Keratinocyte (primary cell): Measurements from ENCODE around the gene WDR27. TPM values are rescaled to one million over a fixed set of nuclear protein-coding genes. Genes with fewer than 3 reads are reported as not detected.

Experiments used
- DNase-seq: peaks from one replicate; pipeline ENCODE4 v3.0.0-alpha.2; 2011; ENCODE audit warnings: low read depth, missing footprints, low spot score
- FAIRE-seq: peaks from 2 replicates; lab custom pipeline; 2011; peaks lifted over from hg19 to GRCh38; lab: Jason Lieb, UNC
- H2AFZ ChIP-seq: 2 replicates; pipeline ENCODE4 v1.6.0; 2012; ENCODE audit warnings: low read length, control low read depth, inconsistent platforms; ENCODE audit not compliant: control insufficient read depth
- H3K27ac ChIP-seq: 2 replicates; pipeline ENCODE4 v1.5.1; 2011; ENCODE audit warnings: low read length; ENCODE audit not compliant: control insufficient read depth, insufficient read depth
- H3K27me3 ChIP-seq: 3 replicates; pipeline ENCODE4 v1.6.0; 2011; ENCODE audit warnings: low read length; ENCODE audit not compliant: control insufficient read depth, insufficient read depth; ENCODE audit errors: extremely low read depth
- H3K36me3 ChIP-seq, 2 experiments: 2 replicates in 1 of 2; 3 replicates in 1 of 2; pipeline ENCODE4 v1.5.1; 2011; ENCODE audit warnings: low read length in 2 of 2, mild to moderate bottlenecking in 1 of 2; ENCODE audit not compliant: control insufficient read depth in 2 of 2, insufficient read depth in 2 of 2; ENCODE audit errors: extremely low read depth in 1 of 2
- H3K4me1 ChIP-seq: 3 replicates; pipeline ENCODE4 v1.5.1; 2011; ENCODE audit warnings: low read length; ENCODE audit not compliant: control insufficient read depth, insufficient read depth; ENCODE audit errors: extremely low read depth
- H3K4me2 ChIP-seq: 3 replicates; pipeline ENCODE4 v1.6.0; 2011; ENCODE audit warnings: low read depth, low read length; ENCODE audit not compliant: control insufficient read depth, insufficient read depth; ENCODE audit errors: extremely low read depth
- H3K4me3 ChIP-seq, 3 experiments: fragments of 200-600 bp in 1 of 3; sonication (generic) in 1 of 3; 2 replicates in 2 of 3; 3 replicates in 1 of 3; pipeline ENCODE4 v1.5.1; 2011 to 2016; ENCODE audit warnings: low read length in 3 of 3, mild to moderate bottlenecking in 3 of 3, control low read depth in 2 of 3, inconsistent platforms in 1 of 3, low read depth in 1 of 3, mixed read lengths in 1 of 3, mixed run types in 1 of 3, moderate library complexity in 1 of 3; ENCODE audit not compliant: control insufficient read depth in 2 of 3, insufficient read depth in 2 of 3; ENCODE audit errors: extremely low read depth in 1 of 3
- H3K79me2 ChIP-seq: 2 replicates; pipeline ENCODE4 v1.6.0; 2012; ENCODE audit warnings: low read length; ENCODE audit not compliant: control insufficient read depth, insufficient read depth
- H3K9ac ChIP-seq: 3 replicates; pipeline ENCODE4 v1.6.0; 2011; ENCODE audit warnings: low read length; ENCODE audit not compliant: control insufficient read depth, insufficient read depth; ENCODE audit errors: extremely low read depth
- H3K9me1 ChIP-seq: 3 replicates; pipeline ENCODE4 v1.6.0; 2011; ENCODE audit warnings: low read length; ENCODE audit not compliant: control insufficient read depth, insufficient read depth; ENCODE audit errors: extremely low read depth
- H3K9me3 ChIP-seq: 2 replicates; pipeline ENCODE4 v1.5.1; 2012; ENCODE audit warnings: low read depth, low read length; ENCODE audit not compliant: control insufficient read depth
- H4K20me1 ChIP-seq: 3 replicates; pipeline ENCODE4 v1.6.0; 2011; ENCODE audit warnings: low read length; ENCODE audit not compliant: control insufficient read depth, insufficient read depth; ENCODE audit errors: extremely low read depth
- EZH2 ChIP-seq: IDR thresholded peaks from one replicate; pipeline ENCODE4 v1.6.1; 2012; ENCODE audit warnings: inconsistent platforms, mild to moderate bottlenecking, low read length, moderate library complexity
- dilution Hi-C: fragments of 300-500 bp; cut with MboI; formaldehyde crosslinking; loops from one replicate; pipeline ENCODE4 v1.7.0; 2020; ENCODE audit warnings: low sequenced_read_pairs; ENCODE audit not compliant: extremely low pct_ligation_motif_present
- polyA plus RNA-seq, 5 experiments: library from polyadenylated mRNA; depleted of rRNA in 3 of 5; stranded (reverse) in 3 of 5; stranded (forward) in 1 of 5; unstranded in 1 of 5; fragments of >200 nt; gene quantifications; 1 replicate in 1 of 5; 2 replicates in 3 of 5; 3 replicates in 1 of 5; pipeline versions ENCODE4 v1.2.1 to v1.2.3, GENCODE V29; 2011 to 2012; ENCODE audit warnings: missing spikeins in 2 of 5, low read depth in 1 of 5, low replicate concordance in 1 of 5
- TF ChIP-seq, protein P1 (sequence below), 3 experiments: IDR thresholded peaks in 1 of 3; conservative IDR thresholded peaks in 1 of 3; optimal IDR thresholded peaks in 1 of 3; 2 replicates in 2 of 3; 3 replicates in 1 of 3; pipeline versions ENCODE3 to v1.5.1; 2011; ENCODE audit warnings: low read length in 3 of 3, mild to moderate bottlenecking in 3 of 3, moderate library complexity in 2 of 3, control low read depth in 1 of 3, inconsistent platforms in 1 of 3; ENCODE audit not compliant: insufficient read depth in 2 of 3; ENCODE audit errors: extremely low read depth in 1 of 3

Gene WDR27
- polyA plus RNA-seq, 1 donor (not counting 4 experiments of a cell fraction or from before 2014, with no cell fraction given) = 17.8 TPM

DNA sequence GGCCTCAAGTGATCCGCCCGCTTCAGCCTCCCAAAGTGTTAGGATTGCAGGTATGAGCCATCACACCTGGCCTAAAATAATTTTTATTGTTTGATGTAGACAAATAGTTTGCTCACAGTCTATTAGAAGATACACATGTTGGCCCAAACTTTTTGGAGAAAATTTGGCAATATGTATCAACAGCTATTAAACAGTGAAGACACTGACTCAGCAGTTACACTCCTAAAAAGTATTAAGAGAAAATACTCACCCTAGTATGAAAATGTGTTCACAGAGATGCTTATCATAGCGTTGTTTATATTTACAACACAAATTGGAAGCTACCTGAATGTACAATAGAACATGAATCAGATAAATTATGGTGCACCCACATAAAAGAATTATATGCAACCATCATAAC lies 173.1 kb downstream of the WDR27 start:
- DNase-seq (no peak), FAIRE-seq (no peak)
- Histone ChIP-seq H3K4me3 (no peak overlapping the region), H3K9ac (no peak overlapping the region), H3K4me1 (no peaks in the 10 kb centered on the region), H3K36me3 (no peaks in the 10 kb centered on the region), H3K4me2 (no peak overlapping the region), H2AFZ (no peak overlapping the region), H3K27me3 (no peaks in the 10 kb centered on the region), H4K20me1 (no peaks in the 10 kb centered on the region), H3K9me1 (no peaks in the 10 kb centered on the region), H3K79me2 (no peaks in the 10 kb centered on the region), H3K9me3 (peaks cover 2% of the 10 kb centered on the region), H3K27ac (no peak overlapping the region)
- dilution Hi-C loops = no loop called here
- no peak for TF ChIP-seq EZH2
- TF ChIP-seq, protein P1, sequence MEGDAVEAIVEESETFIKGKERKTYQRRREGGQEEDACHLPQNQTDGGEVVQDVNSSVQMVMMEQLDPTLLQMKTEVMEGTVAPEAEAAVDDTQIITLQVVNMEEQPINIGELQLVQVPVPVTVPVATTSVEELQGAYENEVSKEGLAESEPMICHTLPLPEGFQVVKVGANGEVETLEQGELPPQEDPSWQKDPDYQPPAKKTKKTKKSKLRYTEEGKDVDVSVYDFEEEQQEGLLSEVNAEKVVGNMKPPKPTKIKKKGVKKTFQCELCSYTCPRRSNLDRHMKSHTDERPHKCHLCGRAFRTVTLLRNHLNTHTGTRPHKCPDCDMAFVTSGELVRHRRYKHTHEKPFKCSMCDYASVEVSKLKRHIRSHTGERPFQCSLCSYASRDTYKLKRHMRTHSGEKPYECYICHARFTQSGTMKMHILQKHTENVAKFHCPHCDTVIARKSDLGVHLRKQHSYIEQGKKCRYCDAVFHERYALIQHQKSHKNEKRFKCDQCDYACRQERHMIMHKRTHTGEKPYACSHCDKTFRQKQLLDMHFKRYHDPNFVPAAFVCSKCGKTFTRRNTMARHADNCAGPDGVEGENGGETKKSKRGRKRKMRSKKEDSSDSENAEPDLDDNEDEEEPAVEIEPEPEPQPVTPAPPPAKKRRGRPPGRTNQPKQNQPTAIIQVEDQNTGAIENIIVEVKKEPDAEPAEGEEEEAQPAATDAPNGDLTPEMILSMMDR (optimal IDR thresholded peaks at IDR 0.05 in 1 of 3, IDR thresholded peaks at IDR 0.05 in 1 of 3, conservative IDR thresholded peaks at IDR 0.05 in 1 of 3; ENCODE audit: extremely low read depth in 1 of 3, insufficient read depth in 2 of 3, low read length in 3 of 3) = no peak

GRCh38 chr6:169527306-169527705 lies 174.5 kb downstream of the WDR27 start:
- dilution Hi-C loops = no loop called here
- Histone ChIP-seq H3K27me3 (no peaks in the 10 kb centered on the region), H3K4me2 (no peak overlapping the region), H3K9me3 (no peaks in the 10 kb centered on the region), H3K27ac (no peak overlapping the region), H3K79me2 (no peaks in the 10 kb centered on the region), H3K36me3 (no peaks in the 10 kb centered on the region), H3K9me1 (no peaks in the 10 kb centered on the region), H4K20me1 (no peaks in the 10 kb centered on the region), H3K4me3 (no peak overlapping the region), H2AFZ (no peak overlapping the region), H3K4me1 (no peaks in the 10 kb centered on the region), H3K9ac (no peak overlapping the region)
- TF ChIP-seq, protein P1 (optimal IDR thresholded peaks at IDR 0.05 in 1 of 3, IDR thresholded peaks at IDR 0.05 in 1 of 3, conservative IDR thresholded peaks at IDR 0.05 in 1 of 3; ENCODE audit: extremely low read depth in 1 of 3, insufficient read depth in 2 of 3, low read length in 3 of 3) = no peak
- TF ChIP-seq EZH2 = no peak
- FAIRE-seq = no peak
- no peak for DNase-seq
